Duodenal mucosa (tissue), 2 donors: ENCODE data around the gene COL1A1.

ENCODE experiments used
- H3K27ac ChIP-seq: one replicate; pipeline ENCODE4 v1.7.0; 2013; ENCODE audit warnings: low read depth, low read length
- H3K27me3 ChIP-seq, 2 donors: one replicate each; pipeline ENCODE4 v1.7.0; 2013; ENCODE audit warnings: low read length in 2 of 2, control low read depth in 1 of 2; ENCODE audit not compliant: insufficient read depth in 2 of 2, control insufficient read depth in 1 of 2
- H3K36me3 ChIP-seq, 2 donors: one replicate each; pipeline ENCODE4 v1.7.0; 2013; ENCODE audit warnings: low read length in 2 of 2, control low read depth in 1 of 2; ENCODE audit not compliant: insufficient read depth in 2 of 2, control insufficient read depth in 1 of 2
- H3K4me1 ChIP-seq, 2 donors: one replicate each; pipeline ENCODE4 v1.7.0; 2013; ENCODE audit warnings: low read length in 2 of 2, control low read depth in 1 of 2; ENCODE audit not compliant: insufficient read depth in 2 of 2, control insufficient read depth in 1 of 2
- H3K4me3 ChIP-seq, 2 donors: one replicate each; pipeline ENCODE4 v1.7.0; 2013; ENCODE audit warnings: low read length in 2 of 2, low read depth in 1 of 2
- H3K9ac ChIP-seq, 2 donors: one replicate each; pipeline ENCODE4 v1.7.0; 2013; ENCODE audit warnings: low read length in 2 of 2, low read depth in 1 of 2
- H3K9me3 ChIP-seq, 2 donors: one replicate each; pipeline ENCODE4 v1.7.0; 2013; ENCODE audit warnings: low read length in 2 of 2, control low read depth in 1 of 2; ENCODE audit not compliant: control insufficient read depth in 1 of 2

COL1A1 gene

DNA sequence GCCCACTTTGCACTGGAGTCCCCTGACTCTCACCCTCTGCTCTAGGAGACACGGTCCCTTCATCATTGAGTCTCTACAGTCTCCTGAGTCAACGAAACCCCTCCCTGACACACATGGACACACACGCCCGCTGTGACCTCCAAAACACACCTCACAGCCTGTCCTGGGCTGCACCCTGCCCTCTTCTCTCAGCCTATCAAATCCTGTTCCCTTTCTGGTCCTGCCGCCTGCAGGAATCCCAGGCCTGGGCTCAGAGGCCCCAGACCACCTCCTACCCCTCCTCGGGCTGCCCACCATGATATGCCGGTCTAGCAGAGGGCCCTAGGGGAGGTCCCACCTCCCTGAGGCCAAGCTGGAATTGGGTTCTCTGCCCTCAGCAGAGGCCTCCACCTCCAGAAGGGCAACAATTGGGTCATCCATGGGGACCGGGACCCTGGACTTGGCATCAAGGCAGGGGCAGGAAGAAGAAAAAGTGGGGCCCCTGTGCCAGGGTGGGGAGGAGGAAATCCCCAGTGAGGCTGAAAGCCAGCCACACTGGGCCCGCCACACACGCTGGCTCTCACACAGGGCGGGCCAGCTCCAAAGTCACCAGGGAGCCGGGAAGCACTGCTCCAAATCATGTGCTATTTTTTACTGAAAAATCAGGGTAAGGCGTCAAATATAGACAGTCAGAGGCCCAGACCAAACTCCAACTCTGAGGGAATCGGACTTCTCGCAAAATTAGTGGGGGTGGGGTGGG, 54.3 kb downstream of the COL1A1 start:
- H3K27me3 ChIP-seq = no peaks in the 10 kb centered on the region
- no peaks in the 10 kb centered on the region for H3K9me3 ChIP-seq
- peak overlapping the region; percentile 59 to 71 for H3K9ac ChIP-seq
- peaks cover 45 to 62% of the 10 kb centered on the region in 2 donors for H3K4me1 ChIP-seq
- H3K4me3 ChIP-seq = peak overlapping the region; percentile 86 to 88
- H3K27ac ChIP-seq = peak overlapping the region; percentile 51
- peaks cover 20 to 36% of the 10 kb centered on the region in 2 donors for H3K36me3 ChIP-seq

DNA sequence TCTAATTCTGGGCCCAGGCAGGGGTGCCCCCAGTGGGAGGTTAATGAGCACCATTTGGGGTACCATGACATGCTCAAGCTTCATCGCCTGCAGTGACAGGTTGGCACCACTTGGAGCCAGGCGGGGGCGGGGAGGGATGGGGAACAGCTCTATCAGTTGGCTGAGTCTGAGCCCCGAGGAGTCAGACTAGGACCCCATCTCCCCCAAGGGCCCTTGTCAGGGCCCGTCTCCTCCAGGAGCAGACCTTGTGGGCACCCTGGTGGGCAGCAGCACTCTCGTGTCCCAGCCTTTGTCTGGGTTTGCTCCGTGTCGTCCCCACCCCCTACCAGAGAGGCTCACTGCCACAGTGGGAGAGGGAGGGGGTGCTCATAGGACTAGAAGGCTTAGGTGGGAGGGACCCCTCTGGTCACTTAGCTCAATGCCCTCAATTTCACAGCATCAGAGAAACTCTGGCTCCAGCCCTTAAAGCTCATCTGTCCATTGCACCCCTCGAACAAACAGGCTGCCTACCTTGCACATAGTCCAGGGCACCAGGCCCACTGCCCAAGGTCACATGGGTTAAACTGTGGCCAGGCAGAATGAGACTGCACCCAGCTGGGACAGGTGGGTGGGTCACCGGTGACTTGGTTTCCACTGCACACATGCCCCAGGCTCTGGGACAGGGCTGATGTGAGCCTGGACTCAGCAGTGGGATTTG, 55.1 kb downstream of the COL1A1 start:
- Histone ChIP-seq H3K27ac (no peak overlapping the region), H3K4me3 (peak overlapping the region; percentile 86 to 88), H3K36me3 (peaks cover 22 to 43% of the 10 kb centered on the region in 2 donors), H3K27me3 (no peaks in the 10 kb centered on the region), H3K4me1 (peaks cover 42 to 65% of the 10 kb centered on the region in 2 donors), H3K9me3 (no peaks in the 10 kb centered on the region), H3K9ac (peak overlapping the region in 1 of 2 donors; percentile 71)

GRCh38 chr17:50145532-50146229, 55.8 kb downstream of the COL1A1 start:
- H3K36me3 ChIP-seq = peaks cover 25 to 50% of the 10 kb centered on the region in 2 donors
- H3K27ac ChIP-seq = no peak overlapping the region
- no peaks in the 10 kb centered on the region for H3K27me3 ChIP-seq
- no peak overlapping the region for H3K9ac ChIP-seq
- H3K4me1 ChIP-seq = peaks cover 42 to 65% of the 10 kb centered on the region in 2 donors
- H3K4me3 ChIP-seq = no peak overlapping the region
- H3K9me3 ChIP-seq = no peaks in the 10 kb centered on the region

DNA sequence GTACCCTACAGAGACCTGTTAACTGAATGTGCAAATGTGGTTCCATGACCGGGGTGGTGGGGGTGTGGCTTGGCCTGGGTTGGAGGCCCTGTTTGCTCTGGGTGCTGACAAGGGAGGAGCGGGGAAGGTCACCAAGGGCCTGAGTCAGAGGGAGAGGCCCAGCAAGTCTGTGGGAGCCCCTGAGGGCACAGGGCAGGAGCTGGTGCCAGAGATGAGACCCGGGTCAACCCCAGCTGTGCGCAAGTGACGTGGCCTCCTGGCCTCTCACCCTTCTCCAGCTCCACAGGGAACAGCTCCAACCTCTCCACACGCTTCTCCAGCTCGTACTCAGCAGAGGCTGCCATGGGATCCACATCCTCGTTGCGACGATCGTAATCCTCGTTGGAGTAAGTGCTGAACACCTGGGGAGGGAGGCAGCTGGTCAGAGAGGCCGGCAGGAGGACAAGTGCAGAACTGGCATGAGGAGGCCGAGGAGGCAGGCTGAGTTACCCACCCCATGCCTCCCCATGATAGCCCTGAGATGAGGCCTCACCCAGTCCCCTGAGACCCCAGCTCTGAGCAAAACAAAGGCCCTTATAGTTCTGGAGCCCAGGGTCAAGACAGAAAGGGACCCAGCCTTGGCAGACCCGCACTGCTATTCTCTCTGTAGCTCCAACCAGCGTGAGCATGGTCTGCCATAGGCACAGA, 56.4 kb downstream of the COL1A1 start:
- no peaks in the 10 kb centered on the region for H3K9me3 ChIP-seq
- H3K27ac ChIP-seq = no peak overlapping the region
- H3K4me1 ChIP-seq = peaks cover 48 to 72% of the 10 kb centered on the region in 2 donors
- no peak overlapping the region for H3K4me3 ChIP-seq
- peaks cover 32 to 57% of the 10 kb centered on the region in 2 donors for H3K36me3 ChIP-seq
- no peak overlapping the region for H3K9ac ChIP-seq
- H3K27me3 ChIP-seq = no peaks in the 10 kb centered on the region

GRCh38 chr17:50144355-50144754, 57.1 kb downstream of the COL1A1 start:
- Histone ChIP-seq H3K4me3 (no peak overlapping the region), H3K36me3 (peaks cover 36 to 63% of the 10 kb centered on the region in 2 donors), H3K27me3 (no peaks in the 10 kb centered on the region), H3K9me3 (no peaks in the 10 kb centered on the region), H3K27ac (no peak overlapping the region), H3K9ac (no peak overlapping the region), H3K4me1 (peaks cover 49 to 76% of the 10 kb centered on the region in 2 donors)

DNA sequence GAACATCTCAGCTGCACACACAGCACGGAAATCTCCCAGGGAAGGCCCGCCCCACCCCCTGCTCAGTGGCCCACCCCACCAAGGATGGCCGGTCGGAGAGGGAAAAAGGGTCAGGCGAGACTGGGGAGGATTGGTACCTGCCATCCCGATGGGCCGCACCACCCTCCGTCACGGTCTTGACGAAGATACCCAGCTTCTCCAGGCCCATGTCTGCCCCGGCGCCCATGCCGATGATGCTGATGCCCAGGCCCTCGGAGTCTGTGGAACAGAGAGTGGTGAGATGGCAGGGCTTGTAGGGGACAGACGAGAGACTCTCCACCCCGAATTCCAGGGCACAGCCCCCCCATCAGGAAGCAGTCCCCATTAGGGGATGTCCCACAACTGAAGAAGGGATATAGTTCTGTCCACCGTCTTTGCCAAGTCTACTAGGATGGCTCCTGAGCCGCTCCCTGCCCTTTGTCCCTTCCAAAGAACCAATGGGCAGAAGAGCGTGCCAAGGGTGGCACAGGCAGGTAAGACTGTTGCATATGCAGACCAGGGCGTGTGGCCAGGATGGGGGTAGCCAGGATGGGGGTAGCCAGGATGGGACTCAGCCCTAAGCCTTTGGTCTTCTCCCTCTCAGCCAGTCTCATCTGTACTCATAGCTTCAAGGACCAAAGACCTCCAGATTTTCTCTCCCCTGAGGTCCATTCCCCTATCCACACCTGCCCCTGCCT, 57.8 kb downstream of the COL1A1 start:
- Histone ChIP-seq H3K4me3 (no peak overlapping the region), H3K9ac (no peak overlapping the region), H3K4me1 (peaks cover 49 to 74% of the 10 kb centered on the region in 2 donors), H3K27ac (no peak overlapping the region), H3K36me3 (peaks cover 44 to 70% of the 10 kb centered on the region in 2 donors), H3K9me3 (no peaks in the 10 kb centered on the region), H3K27me3 (no peaks in the 10 kb centered on the region)

GRCh38 chr17:50141745-50142110, 59.7 kb downstream of the COL1A1 start:
- H3K9ac ChIP-seq = no peak overlapping the region
- no peak overlapping the region for H3K27ac ChIP-seq
- peaks cover 32 to 55% of the 10 kb centered on the region in 2 donors for H3K4me1 ChIP-seq
- no peak overlapping the region for H3K4me3 ChIP-seq
- peaks cover 59 to 89% of the 10 kb centered on the region in 2 donors for H3K36me3 ChIP-seq
- no peaks in the 10 kb centered on the region for H3K9me3 ChIP-seq
- no peaks in the 10 kb centered on the region for H3K27me3 ChIP-seq

GRCh38 chr17:50141026-50141744, 60.2 kb downstream of the COL1A1 start:
- Histone ChIP-seq H3K27ac (no peak overlapping the region), H3K4me3 (no peak overlapping the region), H3K27me3 (no peaks in the 10 kb centered on the region), H3K36me3 (peaks cover 59 to 90% of the 10 kb centered on the region in 2 donors), H3K4me1 (peaks cover 26 to 50% of the 10 kb centered on the region in 2 donors), H3K9ac (no peak overlapping the region), H3K9me3 (no peaks in the 10 kb centered on the region)
